Cerebellar nuclear complex (tissue), 1 donor: Measurements from ENCODE around the gene TULP4.
"Not testable (repeated sequence)": the region's sequence is repeated elsewhere in the genome, so short reads cannot be mapped to it uniquely, and the experiment has no call there.

Experiments used
- DNase-seq, 2 experiments: peaks; one replicate each; lab custom pipeline; 2025; lab: John Stamatoyannopoulos, UW

TULP4 gene

GRCh38 chr6:158391276-158391675 is 79.0 kb downstream of the TULP4 start:
- DNase-seq: no peak

GRCh38 chr6:158391977-158392376 is 79.7 kb downstream of the TULP4 start:
- not testable (repeated sequence) for DNase-seq

GRCh38 chr6:158396136-158396535 is 83.9 kb downstream of the TULP4 start:
- no peak for DNase-seq

- DNase-seq: no peak
Observed at GRCh38 chr6:158397578-158397977, 85.3 kb downstream of the TULP4 start.

GRCh38 chr6:158398252-158399024 is 86.2 kb downstream of the TULP4 start:
- no peak for DNase-seq

GRCh38 chr6:158399040-158399700 is 86.9 kb downstream of the TULP4 start:
- DNase-seq: no peak

- no peak for DNase-seq
Observed at GRCh38 chr6:158402184-158402583, 89.9 kb downstream of the TULP4 start.

- DNase-seq: not testable (repeated sequence)
Observed at GRCh38 chr6:158405321-158405831, 93.1 kb downstream of the TULP4 start.

GRCh38 chr6:158405933-158406332 is 93.7 kb downstream of the TULP4 start:
- no peak for DNase-seq

GRCh38 chr6:158406736-158407135 is 94.5 kb downstream of the TULP4 start:
- DNase-seq: no peak

- no peak for DNase-seq
Observed at GRCh38 chr6:158408013-158408412, 95.7 kb downstream of the TULP4 start.

- no peak for DNase-seq
Observed at GRCh38 chr6:158408552-158409130, 96.4 kb downstream of the TULP4 start.

- DNase-seq: no peak
Observed at GRCh38 chr6:158409451-158409850, 97.2 kb downstream of the TULP4 start.

GRCh38 chr6:158410784-158411183 is 98.5 kb downstream of the TULP4 start:
- no peak for DNase-seq

GRCh38 chr6:158411998-158412397 is 99.7 kb downstream of the TULP4 start:
- no peak for DNase-seq

- no peak for DNase-seq
Observed at GRCh38 chr6:158413028-158413427, 100.8 kb downstream of the TULP4 start.

- DNase-seq: no peak
Observed at GRCh38 chr6:158413814-158414565, 101.7 kb downstream of the TULP4 start.

- no peak for DNase-seq
Observed at GRCh38 chr6:158414851-158415262, 102.6 kb downstream of the TULP4 start.

- DNase-seq: no peak
Observed at GRCh38 chr6:158415666-158416065, 103.4 kb downstream of the TULP4 start.

- no peak for DNase-seq
Observed at GRCh38 chr6:158416883-158417759, 104.9 kb downstream of the TULP4 start.

GRCh38 chr6:158417760-158418098 is 105.5 kb downstream of the TULP4 start:
- DNase-seq: no peak
